ENCODE results near the gene FBXO10.

FBXO10 gene

DNA sequence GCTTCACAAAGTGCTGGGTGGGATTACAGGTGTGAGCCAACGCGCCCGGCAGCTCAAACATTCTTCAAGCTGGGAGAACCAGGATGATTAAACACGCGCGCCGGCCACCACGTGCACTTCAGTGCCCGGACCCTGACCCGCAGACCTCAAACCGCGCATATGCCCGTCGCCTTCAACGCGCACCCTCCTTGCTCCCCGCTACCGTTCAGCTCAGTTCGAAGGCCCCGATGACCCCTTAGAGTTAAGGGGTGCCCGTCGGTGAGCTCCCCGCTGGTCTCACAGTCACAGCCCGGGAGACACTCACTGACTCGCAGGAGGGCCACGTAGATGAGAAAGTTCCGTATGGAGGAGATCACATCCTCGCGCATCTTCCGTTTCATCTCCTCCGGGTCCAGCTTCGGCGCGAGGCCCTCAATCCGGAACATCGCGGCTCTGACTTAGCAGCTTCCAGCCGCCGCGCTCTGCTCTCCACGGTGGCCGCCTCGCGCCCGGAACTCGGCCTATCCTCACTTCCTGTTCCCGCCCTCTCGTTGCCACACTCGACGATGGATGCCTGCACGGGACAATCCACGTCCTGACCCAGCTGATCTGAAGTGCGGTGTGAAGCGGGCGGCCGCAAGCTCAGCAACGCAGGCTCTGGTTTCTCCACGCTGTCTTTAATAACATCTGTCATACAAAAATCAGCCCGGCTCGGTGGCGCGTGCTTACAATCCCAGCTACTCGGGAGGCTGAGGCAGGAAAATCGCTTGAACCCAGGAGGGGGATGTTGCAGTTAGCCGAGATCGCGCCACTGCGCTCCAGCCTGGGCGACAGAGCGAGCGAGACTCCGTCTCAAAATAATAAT, 16.1 kb upstream of the FBXO10 start, which contains the start of gene TOMM5:
TSS of gene TOMM5 (minus strand) at position 490 of the 844 bp plus-strand sequence. CDS start at position 425, 65 bp downstream.
- peak; percentile 69 for DNase-seq

DNA sequence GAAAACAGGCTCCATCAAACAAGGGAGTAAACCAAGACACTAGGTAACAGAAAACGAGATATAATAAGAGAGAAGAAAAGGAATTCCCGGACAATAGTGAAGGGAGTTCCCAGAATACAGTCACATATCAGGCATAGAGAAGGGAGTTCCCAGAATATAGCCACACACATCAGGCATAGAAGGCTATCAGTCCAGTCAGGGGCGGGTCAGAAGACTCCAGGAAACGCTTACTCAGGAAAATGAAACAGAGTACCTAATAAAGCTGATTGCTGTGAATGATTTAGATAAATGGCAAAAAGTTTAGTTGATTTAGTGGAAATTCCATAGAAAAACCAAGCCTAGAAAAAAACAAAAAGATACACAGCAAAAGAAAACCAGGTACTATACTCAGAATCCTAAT, 11.3 kb upstream of the FBXO10 start:
- DNase-seq, result no peak

DNA sequence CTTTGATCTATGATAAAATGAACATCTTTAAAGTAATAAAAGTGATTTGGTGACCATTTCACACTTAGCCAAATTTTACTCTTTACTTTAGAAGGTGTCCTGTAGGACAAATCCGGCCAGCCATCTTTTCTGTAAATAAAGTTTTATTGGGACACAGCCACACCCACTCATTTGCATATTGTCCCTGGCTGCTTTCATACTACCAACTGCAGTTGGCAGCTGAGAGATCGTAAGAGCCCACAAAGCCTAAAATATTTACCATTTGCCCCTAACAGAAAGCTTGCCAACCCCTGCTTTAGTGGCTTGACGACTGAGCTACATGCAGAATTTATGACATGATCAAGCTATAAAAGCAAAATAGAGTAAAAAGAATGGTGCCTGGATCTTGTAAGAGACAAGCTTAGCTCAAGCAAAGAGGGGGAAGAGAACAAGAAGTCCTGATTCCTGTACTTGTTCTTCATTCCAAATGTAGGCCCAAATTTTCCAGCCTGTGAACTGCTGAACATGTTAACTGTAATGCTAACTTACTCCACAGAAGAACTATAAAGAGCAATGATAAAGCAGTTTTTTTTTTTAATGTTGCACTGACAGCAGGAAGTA, 7.4 kb upstream of the FBXO10 start:
- no peak for DNase-seq

DNA sequence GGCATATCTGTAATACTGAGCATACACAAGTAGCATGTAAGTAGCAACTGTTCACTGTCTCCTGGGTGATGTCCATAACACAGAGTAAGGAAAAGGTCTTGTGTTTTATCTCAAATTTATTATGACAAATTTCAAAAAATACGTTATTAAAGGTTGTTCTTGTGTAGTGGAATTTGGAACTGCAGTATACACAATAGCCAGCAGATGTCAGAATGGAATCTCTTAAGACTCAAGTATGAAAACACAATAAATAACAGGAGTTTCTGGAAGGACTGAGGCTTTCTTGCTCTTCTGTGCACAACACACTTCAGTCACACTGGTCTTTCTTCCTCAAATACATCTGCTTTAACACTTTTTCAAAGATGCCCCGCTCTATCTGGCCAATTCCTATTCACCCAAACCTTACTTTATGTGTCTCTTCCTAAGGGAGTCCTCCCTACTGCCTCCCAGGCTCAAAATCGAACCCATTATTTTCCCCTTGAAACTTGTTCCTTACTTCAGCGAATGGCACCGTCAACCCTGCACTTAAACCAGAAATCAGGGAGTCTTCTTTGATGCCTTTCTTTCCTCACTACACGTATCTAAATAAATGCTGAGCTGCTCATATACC, 6.5 kb upstream of the FBXO10 start:
- no peak for DNase-seq

DNA sequence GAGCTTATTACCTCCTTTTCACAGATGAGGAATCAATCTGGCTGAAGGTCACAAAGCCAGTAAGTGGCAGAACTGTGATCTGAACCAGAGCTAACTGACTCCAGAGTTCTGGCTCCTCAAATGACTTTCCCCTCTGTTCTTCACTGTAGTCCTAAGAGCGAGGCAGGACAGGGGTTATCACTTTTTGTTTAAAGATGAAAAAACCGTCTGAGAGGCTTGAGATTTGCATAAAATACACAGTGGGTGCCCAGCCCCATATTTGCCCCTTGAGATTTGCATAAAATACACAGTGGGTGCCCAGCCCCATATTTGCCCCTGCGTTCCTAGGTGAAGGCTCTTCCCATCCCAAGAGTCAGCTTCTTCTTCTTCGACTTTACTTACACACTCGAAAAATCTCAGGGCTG, 667 bp downstream of the FBXO10 start:
- DNase-seq, result no peak

DNA sequence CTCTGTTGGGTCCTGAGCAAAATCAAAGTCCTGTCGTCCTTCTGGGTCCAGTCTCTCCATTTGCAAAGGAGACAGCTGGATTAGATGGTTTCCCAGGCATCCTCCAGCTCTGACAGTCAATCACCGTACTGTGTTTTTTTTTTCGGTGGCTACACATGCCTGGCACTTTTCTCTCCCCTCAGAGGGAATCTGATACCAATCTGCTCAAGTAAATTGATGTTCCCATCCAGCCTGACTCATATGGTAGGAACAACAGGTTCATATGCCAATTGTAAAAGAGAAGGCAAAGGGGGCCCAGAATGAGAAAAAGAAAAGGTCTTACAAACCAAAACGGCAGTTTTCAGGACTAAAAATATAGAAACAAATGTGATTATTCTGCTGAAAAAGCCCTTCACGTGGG, 1.2 kb downstream of the FBXO10 start:
- DNase-seq, result no peak

DNA sequence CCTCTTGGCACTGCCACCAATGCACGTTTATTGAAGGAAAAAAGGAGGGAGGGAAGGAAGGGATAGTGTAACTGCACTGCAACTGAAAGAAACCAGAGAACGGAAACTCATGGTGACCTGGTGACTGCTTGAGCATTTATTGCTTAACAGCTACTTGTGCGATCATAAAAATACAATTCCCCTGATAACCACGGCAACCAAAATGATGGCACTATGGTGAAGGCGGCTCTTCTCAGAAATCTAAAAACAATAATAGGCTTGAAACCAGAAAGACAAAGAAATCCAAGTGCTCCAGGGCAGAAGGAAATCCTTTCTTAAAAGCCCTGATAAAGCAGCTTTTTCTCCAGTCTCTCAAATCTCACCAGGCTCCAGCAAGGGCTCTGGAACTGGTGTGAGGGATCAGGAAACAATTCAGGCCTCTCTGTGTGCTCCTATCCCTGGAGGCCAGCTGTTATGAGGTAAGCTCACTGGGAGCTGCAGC, 1.9 kb downstream of the FBXO10 start:
- no peak for DNase-seq

DNA sequence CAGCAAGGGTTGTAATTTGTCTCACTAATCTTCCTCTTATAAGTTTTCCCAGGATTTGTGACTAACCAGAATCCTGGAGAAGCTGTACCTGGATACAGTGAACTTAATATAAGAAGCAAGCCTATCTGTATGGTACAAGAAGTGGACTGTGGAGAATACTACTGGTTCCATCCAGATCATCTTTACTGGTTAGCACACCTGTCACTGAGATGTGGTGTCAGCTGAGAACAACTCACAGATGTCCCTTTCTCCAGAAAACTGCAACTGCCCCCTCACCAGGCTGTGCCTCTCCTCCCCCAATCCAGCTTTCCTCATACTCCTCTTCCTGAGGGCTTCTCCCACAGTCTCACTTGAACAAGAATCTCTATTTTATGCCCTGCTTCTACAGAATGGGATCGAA, 4.9 kb downstream of the FBXO10 start:
- no peak for DNase-seq

DNA sequence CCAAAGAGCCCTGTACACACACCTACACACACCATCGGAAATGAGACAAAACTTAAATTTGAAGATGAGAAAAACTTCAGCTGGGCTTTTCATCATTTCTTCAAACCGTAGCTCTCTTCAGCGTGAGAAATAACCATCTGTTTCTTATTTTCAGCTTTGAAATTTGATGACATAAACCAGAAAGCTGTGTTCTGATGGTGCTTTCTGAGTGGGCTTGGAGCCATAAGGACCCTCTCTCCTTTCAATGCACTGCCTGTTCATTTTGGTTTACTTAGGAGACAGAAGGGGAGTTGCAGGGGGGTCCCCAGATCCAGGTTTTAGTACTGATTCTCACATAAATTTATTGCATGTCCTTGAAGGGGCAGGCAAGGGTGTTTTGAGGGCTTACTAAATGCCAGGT, 9.5 kb downstream of the FBXO10 start:
- no peak for DNase-seq

DNA sequence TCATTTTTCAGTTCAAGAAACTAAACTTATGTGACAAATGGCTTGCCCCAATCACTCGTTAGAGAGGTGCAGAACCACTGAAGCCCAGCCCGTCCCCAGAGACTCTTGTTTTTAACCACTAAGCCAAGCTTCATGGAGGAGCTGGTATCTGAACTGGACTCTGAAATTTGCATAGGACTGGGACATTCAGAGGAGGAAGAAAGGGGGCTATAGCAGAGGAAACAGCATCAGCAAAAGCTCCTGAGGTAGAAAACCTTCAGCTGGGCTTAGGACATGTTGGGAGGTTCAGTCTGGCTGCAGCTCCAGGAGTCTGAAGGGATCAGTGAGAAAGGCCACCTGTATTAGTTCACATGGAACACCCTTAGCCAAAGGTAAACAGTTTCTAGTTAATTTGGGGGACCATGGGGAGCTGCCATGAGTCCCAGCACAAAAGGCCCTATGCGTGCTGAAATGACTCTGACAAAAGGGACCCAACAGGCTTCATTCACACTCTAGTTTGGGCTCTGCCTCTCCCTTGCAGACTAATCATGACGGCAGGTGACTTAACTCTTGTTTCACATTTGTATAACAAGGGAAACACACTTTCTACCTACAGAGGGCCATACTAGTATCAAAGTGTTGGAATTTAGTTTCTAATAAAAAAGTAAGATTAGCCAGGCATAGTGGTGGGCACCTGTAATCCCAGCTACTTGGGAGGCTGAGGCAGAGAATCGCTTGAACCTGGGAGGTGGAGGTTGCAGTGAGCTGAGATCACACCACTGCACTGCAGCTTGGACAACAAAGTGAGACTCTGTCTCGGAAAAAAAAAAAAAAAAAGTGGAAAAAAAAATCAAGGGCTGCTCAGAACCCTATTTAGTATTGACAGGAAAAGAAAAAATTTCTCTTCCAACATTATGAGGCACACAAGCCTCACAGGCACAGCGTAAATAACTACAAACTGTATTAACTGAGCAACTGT, 10.2 kb downstream of the FBXO10 start:
- no peak for DNase-seq

DNA sequence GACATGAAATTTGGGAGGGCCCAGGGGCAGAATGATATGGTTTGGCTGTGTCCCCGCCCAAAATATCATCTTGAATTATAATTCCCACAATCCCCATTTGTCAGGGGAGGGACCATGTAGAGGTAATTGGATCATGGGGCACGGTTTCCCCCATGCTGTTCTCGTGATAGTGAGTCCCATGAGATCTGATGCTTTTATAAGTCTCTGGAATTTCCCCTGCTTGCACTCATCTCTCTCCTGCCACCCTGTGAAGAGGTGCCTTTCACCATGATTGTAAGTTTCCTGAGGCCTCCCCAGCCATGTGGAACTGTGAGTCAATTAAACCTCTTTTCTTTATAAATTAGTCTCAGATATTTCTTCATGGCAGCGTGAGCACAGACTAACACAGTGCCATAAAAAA, 11.3 kb downstream of the FBXO10 start:
- DNase-seq, result no peak

DNA sequence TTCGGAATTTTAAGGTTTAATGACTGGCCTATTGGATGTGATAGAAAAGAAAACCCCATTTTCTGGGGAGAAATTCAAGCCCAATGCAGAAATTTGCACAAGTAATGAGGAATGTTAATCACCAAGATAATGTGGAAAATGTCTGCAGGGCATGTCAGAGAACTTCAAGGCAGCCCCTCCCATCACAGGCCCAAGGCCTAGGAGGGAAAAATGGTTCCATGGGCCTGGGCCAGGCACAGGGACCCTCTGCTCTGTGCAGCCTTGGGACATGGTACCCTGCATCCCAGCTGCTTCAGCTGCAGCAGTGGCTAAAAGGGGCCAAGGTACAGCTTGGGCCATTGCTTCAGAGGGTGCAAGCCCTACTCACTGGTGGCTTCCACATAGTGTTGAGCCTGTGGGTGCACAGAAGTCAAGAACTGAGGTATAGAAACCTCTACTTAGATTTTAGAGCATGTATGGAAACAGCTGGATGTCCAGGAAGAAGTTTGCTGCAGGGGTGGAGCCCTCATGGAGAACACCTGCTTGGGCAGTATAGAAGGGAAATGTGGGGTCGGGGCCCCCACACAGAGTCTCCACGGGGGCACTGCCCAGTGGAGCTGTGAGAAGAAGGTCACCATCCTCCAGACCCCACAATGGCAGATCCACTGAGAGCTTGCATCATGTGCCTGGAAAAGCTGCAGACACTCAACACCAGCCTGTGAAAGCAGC, 12.2 kb downstream of the FBXO10 start:
- DNase-seq, result no peak

DNA sequence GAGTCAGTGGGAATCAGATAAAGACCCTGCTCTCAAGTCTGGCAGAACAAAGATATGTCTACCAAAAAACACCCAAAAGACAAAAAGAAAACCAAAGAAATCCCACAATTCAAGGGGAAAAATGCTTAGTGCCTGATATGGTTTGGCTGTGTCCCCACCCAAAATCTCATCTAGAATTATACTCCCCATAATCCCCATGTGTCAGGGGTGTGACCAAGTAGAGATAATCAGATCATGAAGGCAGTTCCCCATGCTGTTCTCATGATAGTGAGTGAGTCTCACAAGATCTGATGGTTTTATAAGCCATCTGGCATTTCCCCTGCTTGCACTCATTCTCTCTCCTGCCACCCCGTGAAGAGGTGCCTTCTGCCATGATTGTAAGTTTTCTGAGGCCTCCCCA, 13.4 kb downstream of the FBXO10 start:
- DNase-seq, result no peak

DNA sequence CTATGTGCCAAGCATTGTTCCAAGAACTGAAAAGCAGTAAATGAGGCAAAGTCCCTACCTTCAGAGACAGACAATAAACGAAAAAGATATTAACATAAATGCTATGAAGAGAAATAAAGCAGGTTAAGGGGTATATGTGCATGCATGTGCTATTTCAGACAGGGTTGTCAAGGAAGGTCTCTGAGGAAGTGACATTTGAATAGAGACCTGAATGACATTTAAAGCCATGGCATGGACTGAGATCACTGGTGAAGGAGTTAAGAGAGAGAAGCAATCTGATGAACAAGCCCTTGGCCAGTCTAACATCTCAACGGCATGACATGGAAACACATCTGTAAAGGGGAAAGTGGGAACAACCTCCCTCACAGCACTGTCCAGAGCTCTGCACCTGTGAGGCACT, 14.5 kb downstream of the FBXO10 start:
- no peak for DNase-seq

DNA sequence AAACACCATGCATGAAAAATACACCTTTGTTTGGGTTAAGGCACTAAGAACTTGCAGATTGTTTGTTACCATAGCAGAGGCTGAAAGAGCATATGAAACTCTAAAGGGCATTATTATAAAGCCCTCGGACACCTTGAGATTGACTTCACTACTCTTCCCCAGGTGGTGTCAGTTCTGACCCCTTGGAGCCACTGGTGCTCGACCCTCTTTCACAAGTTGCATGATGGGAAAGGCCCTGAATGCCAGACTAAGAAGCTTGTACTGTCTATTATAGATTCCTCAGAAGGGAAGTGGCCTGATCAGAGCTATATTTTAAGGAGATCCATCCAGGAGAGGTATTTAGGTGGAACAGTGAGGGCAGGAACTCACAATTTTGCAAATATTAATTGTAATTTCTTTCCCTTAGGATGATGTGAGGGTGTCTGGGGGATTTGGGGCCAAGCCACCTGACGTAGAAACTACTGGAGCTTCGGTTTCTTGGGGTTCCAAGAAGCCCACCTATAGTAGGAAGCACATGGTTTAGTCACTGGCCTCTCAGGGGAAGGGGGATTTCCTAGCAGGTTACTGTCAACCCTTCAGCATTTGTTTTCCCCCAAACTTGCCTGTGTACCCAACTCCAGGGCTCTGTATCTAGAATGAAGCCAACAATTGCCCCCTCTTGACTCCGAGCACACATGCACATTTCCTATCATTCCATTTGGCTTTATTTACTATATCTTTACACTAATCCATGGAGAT, 16.2 kb downstream of the FBXO10 start:
- no peak for DNase-seq

DNA sequence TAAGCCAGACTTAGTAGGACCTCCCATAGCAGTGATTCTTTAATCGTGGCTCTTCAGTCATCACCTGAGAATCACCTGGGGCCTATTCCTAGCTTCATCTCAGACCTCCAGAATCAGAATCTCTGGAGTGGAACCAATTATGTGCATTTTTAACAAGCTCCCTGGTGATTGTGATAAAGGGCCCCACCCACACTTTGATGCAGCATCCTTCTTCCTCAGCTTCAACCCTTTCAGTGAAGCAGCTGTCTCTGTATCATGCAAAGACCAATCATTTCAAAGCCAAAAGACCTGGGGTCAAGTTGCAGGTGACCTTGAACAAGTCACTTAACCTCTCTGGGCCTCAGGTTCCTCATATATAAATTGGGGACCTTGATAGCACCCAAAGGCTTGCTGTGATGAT, 17.1 kb downstream of the FBXO10 start:
- no peak for DNase-seq

DNA sequence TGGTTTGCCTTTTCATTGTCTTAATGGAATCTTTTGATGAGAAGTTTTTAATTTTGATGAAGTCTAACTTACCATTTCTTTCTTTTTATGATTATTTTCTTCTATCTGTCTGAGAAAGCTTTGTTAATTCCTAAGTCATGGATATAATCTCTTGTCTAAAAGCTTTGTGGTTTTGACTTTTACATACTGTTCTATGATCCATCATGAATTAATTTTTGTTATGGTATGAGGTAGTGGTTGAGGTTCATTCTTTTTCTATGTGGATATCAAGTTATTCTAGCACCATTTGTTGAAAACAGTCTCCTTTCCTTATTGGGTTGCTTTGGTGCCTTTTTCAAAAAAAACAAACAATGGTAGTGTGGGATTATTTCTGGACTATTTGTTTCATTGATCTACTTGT, 20.4 kb downstream of the FBXO10 start:
- DNase-seq, result no peak

DNA sequence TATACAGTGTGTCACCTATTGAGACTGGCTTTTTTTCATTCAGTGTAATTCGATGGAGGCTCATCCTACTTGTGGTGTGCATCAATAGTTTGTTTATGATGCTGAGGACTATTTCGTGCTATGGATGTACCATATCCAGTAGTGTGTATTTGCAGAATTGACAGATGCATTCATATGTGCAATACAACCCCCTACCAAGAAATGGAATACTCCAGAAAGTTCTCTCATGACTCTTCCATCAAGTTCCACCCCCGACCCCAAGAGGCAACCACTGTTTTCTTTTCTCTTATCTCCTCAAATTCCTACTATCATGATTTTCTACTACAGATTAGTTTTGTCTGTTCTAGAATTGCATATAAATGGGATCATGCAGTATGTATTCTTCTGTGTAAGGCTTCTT, 21.9 kb downstream of the FBXO10 start:
- no peak for DNase-seq

DNA sequence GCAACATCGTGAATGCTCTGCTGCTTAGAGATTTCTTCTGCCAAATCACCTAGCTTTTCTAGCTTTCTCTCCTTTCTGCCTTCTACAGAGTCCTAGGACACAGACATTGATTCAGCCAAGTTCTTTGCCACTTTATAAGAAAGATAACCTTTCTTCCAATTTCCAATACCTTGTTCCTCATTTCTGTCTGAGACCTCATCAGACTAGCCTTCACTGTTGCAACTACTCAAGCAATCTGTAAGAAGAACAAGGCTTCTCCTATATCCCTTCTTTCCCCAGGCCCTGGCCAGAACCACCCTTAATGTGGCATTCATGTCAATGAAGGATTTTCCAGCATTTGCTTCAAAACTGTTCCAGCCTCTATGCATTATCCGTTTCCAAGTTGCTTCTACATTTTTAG, 24.3 kb downstream of the FBXO10 start:
- DNase-seq, result no peak

DNA sequence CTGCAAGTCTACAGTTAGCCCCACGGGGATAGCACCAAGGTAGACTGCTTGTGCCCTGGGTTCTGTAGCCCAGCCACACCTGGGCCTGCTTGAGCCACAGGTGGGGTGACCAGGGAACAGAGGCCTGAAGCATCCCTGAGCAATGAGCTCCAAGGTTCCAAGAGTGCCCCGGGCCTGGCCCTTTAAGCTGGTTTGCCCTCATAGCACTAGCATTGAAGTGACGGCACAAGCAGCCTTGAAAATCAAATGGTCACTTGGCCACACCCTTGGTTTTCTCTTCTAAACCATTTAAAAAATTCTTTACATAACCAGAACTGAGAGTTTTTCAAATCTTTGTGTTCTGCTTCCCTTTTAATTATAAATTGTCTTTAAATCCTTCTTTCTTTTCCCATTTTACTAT, 24.7 kb downstream of the FBXO10 start:
- DNase-seq, result no peak

DNA sequence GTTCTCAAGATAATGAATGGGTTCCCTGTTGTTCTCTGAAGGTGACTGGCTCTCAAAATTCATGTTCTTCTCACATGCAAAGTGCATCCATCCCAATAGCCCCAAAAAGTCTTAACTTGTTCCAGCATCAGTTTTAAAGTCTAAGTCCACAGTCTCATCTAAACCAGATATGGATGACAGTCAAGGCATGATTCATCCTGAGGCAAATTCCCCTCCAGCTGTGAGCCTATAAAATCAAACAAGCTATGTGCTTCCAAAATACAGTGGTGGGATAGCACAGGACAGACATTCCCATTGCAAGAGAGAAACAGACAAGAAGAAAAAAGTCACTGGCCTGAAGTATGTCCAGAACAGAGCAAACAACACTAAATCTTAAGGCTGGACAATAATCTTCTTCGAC, 25.4 kb downstream of the FBXO10 start:
- no peak for DNase-seq

DNA sequence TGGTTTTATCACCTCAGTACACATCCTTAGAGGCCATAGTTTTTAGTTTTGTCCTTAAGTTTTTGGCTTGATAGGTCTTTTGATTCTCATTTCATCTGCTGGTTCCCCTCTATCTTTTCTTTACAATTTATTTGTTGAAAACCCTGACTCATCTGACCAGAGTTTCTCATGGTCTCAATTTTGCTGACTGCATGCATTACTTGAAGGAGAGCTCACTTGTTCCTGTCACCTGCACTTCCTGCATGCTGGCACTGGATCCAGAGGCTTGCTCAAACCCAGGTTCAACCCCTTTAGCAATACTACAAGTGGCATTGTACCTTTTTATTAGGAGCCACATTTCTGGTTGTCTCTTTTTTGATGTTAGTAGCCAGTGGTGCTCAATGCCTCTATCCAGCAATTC, 26.7 kb downstream of the FBXO10 start:
- DNase-seq, result no peak
